IPS-20b (cell line): ENCODE data around the gene BRPF1.

Source experiments
- H3K27ac ChIP-seq: one replicate; pipeline ENCODE4 v1.5.1; 2013; ENCODE audit warnings: low read length
- H3K27me3 ChIP-seq: 2 replicates; pipeline ENCODE4 v1.6.1; 2013; ENCODE audit warnings: mild to moderate bottlenecking, low read length, inconsistent platforms; ENCODE audit not compliant: insufficient read depth
- H3K36me3 ChIP-seq: 2 replicates; pipeline ENCODE4 v1.6.1; 2013; ENCODE audit warnings: low read depth, mild to moderate bottlenecking, inconsistent platforms, low read length, moderate library complexity; ENCODE audit not compliant: insufficient read depth
- H3K4me1 ChIP-seq: 2 replicates; pipeline ENCODE4 v1.6.1; 2013; ENCODE audit warnings: mild to moderate bottlenecking, control low read depth, inconsistent platforms, low read length, moderate library complexity; ENCODE audit not compliant: insufficient read depth
- H3K4me3 ChIP-seq: 2 replicates; pipeline ENCODE4 v1.5.1; 2013; ENCODE audit warnings: mild to moderate bottlenecking, low read length, inconsistent platforms
- H3K9ac ChIP-seq: 2 replicates; pipeline ENCODE4 v1.6.1; 2013; ENCODE audit warnings: low read depth, mild to moderate bottlenecking, inconsistent platforms, low read length, moderate library complexity
- H3K9me3 ChIP-seq: 2 replicates; pipeline ENCODE4 v1.6.1; 2013; ENCODE audit warnings: mild to moderate bottlenecking, low read depth, low read length, inconsistent platforms; ENCODE audit not compliant: insufficient read depth

Gene BRPF1

GRCh38 chr3:9721700-9722060, 9.9 kb upstream of the BRPF1 start:
- H3K9me3 ChIP-seq, result no peaks in the 10 kb centered on the region
- H3K27me3 ChIP-seq, result no peaks in the 10 kb centered on the region; the same call in 1 of the 2 replicates
- H3K4me3 ChIP-seq, result no peak overlapping the region
- H3K27ac ChIP-seq, result no peak overlapping the region
- H3K9ac ChIP-seq, result no peak overlapping the region
- no peaks in the 10 kb centered on the region; the same call in 1 of the 2 replicates for H3K4me1 ChIP-seq
- no peaks in the 10 kb centered on the region for H3K36me3 ChIP-seq

- Histone ChIP-seq H3K9ac (no peak overlapping the region), H3K27ac (no peak overlapping the region), H3K4me1 (no peaks in the 10 kb centered on the region; the same call in 1 of the 2 replicates), H3K27me3 (no peaks in the 10 kb centered on the region), H3K9me3 (no peaks in the 10 kb centered on the region), H3K4me3 (no peak overlapping the region), H3K36me3 (no peaks in the 10 kb centered on the region)
Observed at GRCh38 chr3:9725775-9726515, 5.6 kb upstream of the BRPF1 start.

GRCh38 chr3:9727041-9727595, 4.4 kb upstream of the BRPF1 start:
- H3K27ac ChIP-seq, result no peak overlapping the region
- no peaks in the 10 kb centered on the region for H3K36me3 ChIP-seq
- H3K4me3 ChIP-seq, result peak overlapping the region; percentile 59
- no peaks in the 10 kb centered on the region for H3K27me3 ChIP-seq
- H3K9ac ChIP-seq, result no peak overlapping the region
- H3K9me3 ChIP-seq, result no peaks in the 10 kb centered on the region
- no peaks in the 10 kb centered on the region; the same call in 1 of the 2 replicates for H3K4me1 ChIP-seq

GRCh38 chr3:9727743-9728142, 3.8 kb upstream of the BRPF1 start:
- Histone ChIP-seq H3K4me3 (no peak overlapping the region), H3K4me1 (no peaks in the 10 kb centered on the region; the same call in 1 of the 2 replicates), H3K27ac (no peak overlapping the region), H3K36me3 (no peaks in the 10 kb centered on the region), H3K9ac (no peak overlapping the region), H3K27me3 (no peaks in the 10 kb centered on the region), H3K9me3 (no peaks in the 10 kb centered on the region)

- Histone ChIP-seq H3K27ac (no peak overlapping the region), H3K9me3 (no peaks in the 10 kb centered on the region), H3K4me3 (no peak overlapping the region), H3K9ac (no peak overlapping the region), H3K4me1 (no peaks in the 10 kb centered on the region; the same call in none of the 2 replicates), H3K27me3 (no peaks in the 10 kb centered on the region), H3K36me3 (peaks cover 7% of the 10 kb centered on the region)
Observed at GRCh38 chr3:9729419-9729818, 2.1 kb upstream of the BRPF1 start.

GRCh38 chr3:9730657-9731205, 804 bp upstream of the BRPF1 start:
- H3K4me1 ChIP-seq, result no peaks in the 10 kb centered on the region; the same call in none of the 2 replicates
- no peak overlapping the region for H3K27ac ChIP-seq
- H3K27me3 ChIP-seq, result no peaks in the 10 kb centered on the region
- H3K9me3 ChIP-seq, result no peaks in the 10 kb centered on the region
- peak overlapping the region; percentile 91 for H3K4me3 ChIP-seq
- peaks cover 20% of the 10 kb centered on the region for H3K36me3 ChIP-seq
- H3K9ac ChIP-seq, result peak overlapping the region; percentile 59; the same call in 1 of the 2 replicates

- H3K9ac ChIP-seq, result peak overlapping the region; percentile 99
- H3K27me3 ChIP-seq, result no peaks in the 10 kb centered on the region
- peak overlapping the region; percentile 83 for H3K27ac ChIP-seq
- H3K9me3 ChIP-seq, result no peaks in the 10 kb centered on the region
- no peaks in the 10 kb centered on the region; the same call in 1 of the 2 replicates for H3K4me1 ChIP-seq
- H3K4me3 ChIP-seq, result peak overlapping the region; percentile 91
- peaks cover 34% of the 10 kb centered on the region for H3K36me3 ChIP-seq
Observed at GRCh38 chr3:9732080-9732739, 675 bp downstream of the BRPF1 start.

- Histone ChIP-seq H3K27ac (no peak overlapping the region), H3K27me3 (no peaks in the 10 kb centered on the region), H3K9me3 (no peaks in the 10 kb centered on the region), H3K36me3 (peaks cover 39% of the 10 kb centered on the region), H3K9ac (peak overlapping the region; percentile 99; the same call in 1 of the 2 replicates), H3K4me1 (no peaks in the 10 kb centered on the region; the same call in 1 of the 2 replicates), H3K4me3 (peak overlapping the region; percentile 91)
Observed at GRCh38 chr3:9732740-9733115, 1.2 kb downstream of the BRPF1 start.

- Histone ChIP-seq H3K9ac (no peak overlapping the region), H3K4me1 (no peaks in the 10 kb centered on the region; the same call in 1 of the 2 replicates), H3K27ac (no peak overlapping the region), H3K9me3 (no peaks in the 10 kb centered on the region), H3K4me3 (no peak overlapping the region), H3K27me3 (no peaks in the 10 kb centered on the region), H3K36me3 (peaks cover 79% of the 10 kb centered on the region)
Observed at GRCh38 chr3:9736831-9737230, 5.3 kb downstream of the BRPF1 start.

GRCh38 chr3:9739181-9739580, 7.6 kb downstream of the BRPF1 start:
- Histone ChIP-seq H3K27me3 (no peaks in the 10 kb centered on the region), H3K4me3 (no peak overlapping the region), H3K9me3 (no peaks in the 10 kb centered on the region), H3K9ac (no peak overlapping the region), H3K27ac (no peak overlapping the region), H3K36me3 (peaks cover 98% of the 10 kb centered on the region), H3K4me1 (no peaks in the 10 kb centered on the region)

GRCh38 chr3:9742560-9742959, 11.0 kb downstream of the BRPF1 start:
- H3K27me3 ChIP-seq, result no peaks in the 10 kb centered on the region
- H3K27ac ChIP-seq, result no peak overlapping the region
- H3K4me1 ChIP-seq, result no peaks in the 10 kb centered on the region
- H3K9me3 ChIP-seq, result no peaks in the 10 kb centered on the region
- no peak overlapping the region for H3K4me3 ChIP-seq
- peaks cover 100% of the 10 kb centered on the region for H3K36me3 ChIP-seq
- H3K9ac ChIP-seq, result no peak overlapping the region
